Smooth muscle cell (in vitro differentiated cells): ENCODE results near the gene TXNIP. TPM values are rescaled to one million over a fixed set of nuclear protein-coding genes. Genes with fewer than 3 reads are reported as not detected.

Source experiments
- DNase-seq: peaks from one replicate; lab custom pipeline; 2025; ENCODE audit not compliant: unreplicated experiment; lab: John Stamatoyannopoulos, UW
- H2AFZ ChIP-seq: fragments of 200-600 bp; sonication (generic); 2 replicates; pipeline ENCODE4 v1.6.0; 2016; ENCODE audit warnings: antibody characterized with exemption, low read depth, mild to moderate bottlenecking
- H3F3A ChIP-seq: fragments of 200-600 bp; sonication (generic); 2 replicates; pipeline ENCODE4 v1.6.0; 2017; ENCODE audit warnings: antibody characterized with exemption, low read depth
- H3K27ac ChIP-seq: fragments of 200-600 bp; sonication (generic); 2 replicates; pipeline ENCODE4 v1.5.1; 2016; ENCODE audit warnings: low read depth, mild to moderate bottlenecking
- H3K27me3 ChIP-seq: fragments of 200-600 bp; sonication (generic); 2 replicates; pipeline ENCODE4 v1.6.1; 2016; ENCODE audit warnings: low read depth, mild to moderate bottlenecking
- H3K36me3 ChIP-seq: fragments of 200-600 bp; sonication (generic); 2 replicates; pipeline ENCODE4 v1.5.1; 2016; ENCODE audit warnings: low read depth
- H3K4me1 ChIP-seq: fragments of 200-600 bp; sonication (generic); 2 replicates; pipeline ENCODE4 v1.5.1; 2016; ENCODE audit warnings: low read depth
- H3K4me2 ChIP-seq: fragments of 200-600 bp; sonication (generic); 2 replicates; pipeline ENCODE4 v1.6.0; 2016; ENCODE audit warnings: mild to moderate bottlenecking
- H3K4me3 ChIP-seq: fragments of 200-600 bp; sonication (generic); 2 replicates; pipeline ENCODE4 v1.5.1; 2016; ENCODE audit warnings: mild to moderate bottlenecking
- H3K79me2 ChIP-seq: fragments of 200-600 bp; sonication (generic); 2 replicates; pipeline ENCODE4 v1.6.0; 2016; ENCODE audit warnings: low read depth, mild to moderate bottlenecking
- H3K9ac ChIP-seq: fragments of 200-600 bp; sonication (generic); 2 replicates; pipeline ENCODE4 v1.6.0; 2016; ENCODE audit warnings: low read depth
- H3K9me3 ChIP-seq: fragments of 200-600 bp; sonication (generic); replicated peaks from 2 replicates; pipeline ENCODE4 v1.5.1; 2016; ENCODE audit warnings: low read depth
- H4K20me1 ChIP-seq: fragments of 200-600 bp; sonication (generic); 2 replicates; pipeline ENCODE4 v1.6.0; 2016; ENCODE audit warnings: low read depth
- WGBS: methylation state at CpG from one replicate; pipeline ENCODE4 v1.1.7; 2016; ENCODE audit warnings: low lambda C conversion rate; 5-methylcytosine and 5-hydroxymethylcytosine counted together
- polyA plus RNA-seq: library from polyadenylated mRNA; unstranded; fragments of >200 nt; fragmentation: Nextera tagmentation; extraction: Ambion mirVana; gene quantifications from 2 replicates; pipeline ENCODE4 v1.2.1, GENCODE V29; 2016
- total RNA-seq: library from RNA; depleted of rRNA; stranded (reverse); fragments of >200 nt; gene quantifications from 2 replicates; pipeline ENCODE4 v1.2.3, GENCODE V29; 2014
- TF ChIP-seq, protein P1 (sequence below): fragments of 200-600 bp; sonication (generic); IDR thresholded peaks from 2 replicates; pipeline ENCODE4 v1.5.1; 2017; ENCODE audit warnings: borderline replicate concordance, mild to moderate bottlenecking, antibody characterized with exemption; ENCODE audit not compliant: insufficient read depth, poor library complexity, severe bottlenecking

Gene TXNIP
- total and polyA plus RNA-seq, 2 experiments from 2014 or later = 206 to 384 TPM

- no peaks in the 10 kb centered on the region for H3K27me3 ChIP-seq
- H3F3A ChIP-seq = no peaks in the 10 kb centered on the region
- H2AFZ ChIP-seq = no peak overlapping the region
- H3K9ac ChIP-seq = no peak overlapping the region
- H3K79me2 ChIP-seq = no peaks in the 10 kb centered on the region
- no peaks in the 10 kb centered on the region for H3K36me3 ChIP-seq
- H3K4me2 ChIP-seq = no peak overlapping the region
- no peak overlapping the region for H3K27ac ChIP-seq
- H3K4me1 ChIP-seq = no peaks in the 10 kb centered on the region
- no peak for DNase-seq
- peaks cover 7% of the 10 kb centered on the region for H4K20me1 ChIP-seq
- 94% methylated on average over 6 of the region's 6 CpGs for WGBS
- TF ChIP-seq, protein P1, sequence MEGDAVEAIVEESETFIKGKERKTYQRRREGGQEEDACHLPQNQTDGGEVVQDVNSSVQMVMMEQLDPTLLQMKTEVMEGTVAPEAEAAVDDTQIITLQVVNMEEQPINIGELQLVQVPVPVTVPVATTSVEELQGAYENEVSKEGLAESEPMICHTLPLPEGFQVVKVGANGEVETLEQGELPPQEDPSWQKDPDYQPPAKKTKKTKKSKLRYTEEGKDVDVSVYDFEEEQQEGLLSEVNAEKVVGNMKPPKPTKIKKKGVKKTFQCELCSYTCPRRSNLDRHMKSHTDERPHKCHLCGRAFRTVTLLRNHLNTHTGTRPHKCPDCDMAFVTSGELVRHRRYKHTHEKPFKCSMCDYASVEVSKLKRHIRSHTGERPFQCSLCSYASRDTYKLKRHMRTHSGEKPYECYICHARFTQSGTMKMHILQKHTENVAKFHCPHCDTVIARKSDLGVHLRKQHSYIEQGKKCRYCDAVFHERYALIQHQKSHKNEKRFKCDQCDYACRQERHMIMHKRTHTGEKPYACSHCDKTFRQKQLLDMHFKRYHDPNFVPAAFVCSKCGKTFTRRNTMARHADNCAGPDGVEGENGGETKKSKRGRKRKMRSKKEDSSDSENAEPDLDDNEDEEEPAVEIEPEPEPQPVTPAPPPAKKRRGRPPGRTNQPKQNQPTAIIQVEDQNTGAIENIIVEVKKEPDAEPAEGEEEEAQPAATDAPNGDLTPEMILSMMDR = no peak
- no peaks in the 10 kb centered on the region for H3K9me3 ChIP-seq
- H3K4me3 ChIP-seq = no peak overlapping the region
Measured at GRCh38 chr1:145942871-145943270, 53.5 kb downstream of the TXNIP start.

Other genes with a start within 250 kb of the TXNIP start
- gene RNF115, start 172.5 kb downstream of the TXNIP start, total RNA-seq = 8.6 and 9.2 TPM in 2 replicates
- gene RNF115, start 172.5 kb downstream of the TXNIP start, polyA plus RNA-seq = 4.2 and 4.5 TPM in 2 replicates
- 22.6 and 31.6 TPM in 2 replicates for gene POLR3C, start 172.4 kb downstream of the TXNIP start, total RNA-seq
- gene POLR3C, start 172.4 kb downstream of the TXNIP start, polyA plus RNA-seq = 30.2 and 31.7 TPM in 2 replicates
- 1.1 and 2.5 TPM in 2 replicates for gene NUDT17, start 150.9 kb downstream of the TXNIP start, total RNA-seq
- 6.8 and 7.9 TPM in 2 replicates for gene NUDT17, start 150.9 kb downstream of the TXNIP start, polyA plus RNA-seq
- gene PIAS3, start 137.5 kb downstream of the TXNIP start, total RNA-seq = 39.2 and 42.7 TPM in 2 replicates
- 57.6 and 62.0 TPM in 2 replicates for gene PIAS3, start 137.5 kb downstream of the TXNIP start, polyA plus RNA-seq
- gene ANKRD35, start 110.7 kb downstream of the TXNIP start, total RNA-seq = 1.1 and 1.8 TPM in 2 replicates
- gene ANKRD35, start 110.7 kb downstream of the TXNIP start, polyA plus RNA-seq = 1.5 and 1.7 TPM in 2 replicates
- gene ITGA10, start 86.5 kb downstream of the TXNIP start, total RNA-seq = 0.27 and 0.40 TPM in 2 replicates
- gene ITGA10, start 86.5 kb downstream of the TXNIP start, polyA plus RNA-seq = 0.14 and 0.45 TPM in 2 replicates
- 22.8 and 34.3 TPM in 2 replicates for gene PEX11B, start 77.9 kb downstream of the TXNIP start, total RNA-seq
- 23.6 and 28.5 TPM in 2 replicates for gene PEX11B, start 77.9 kb downstream of the TXNIP start, polyA plus RNA-seq
- 143 and 144 TPM in 2 replicates for gene RBM8A, start 69.1 kb downstream of the TXNIP start, total RNA-seq
- 195 and 211 TPM in 2 replicates for gene RBM8A, start 69.1 kb downstream of the TXNIP start, polyA plus RNA-seq
- 23.2 and 32.7 TPM in 2 replicates for gene LIX1L, start 38.6 kb downstream of the TXNIP start, total RNA-seq
- 26.2 and 31.1 TPM in 2 replicates for gene LIX1L, start 38.6 kb downstream of the TXNIP start, polyA plus RNA-seq
- gene ANKRD34A, start 32.0 kb downstream of the TXNIP start, total RNA-seq = 0.36 and 0.49 TPM in 2 replicates
- 1.3 and 2.4 TPM in 2 replicates for gene ANKRD34A, start 32.0 kb downstream of the TXNIP start, polyA plus RNA-seq
- 17.7 and 22.2 TPM in 2 replicates for gene POLR3GL, start 31.9 kb downstream of the TXNIP start, total RNA-seq
- gene POLR3GL, start 31.9 kb downstream of the TXNIP start, polyA plus RNA-seq = 26.4 and 33.6 TPM in 2 replicates
- gene HJV, start 25.2 kb upstream of the TXNIP start, total RNA-seq = not detected in 2 replicates
- not detected in 2 replicates for gene HJV, start 25.2 kb upstream of the TXNIP start, polyA plus RNA-seq
- 1.4 and 1.7 TPM in 2 replicates for gene NBPF10, start 148.2 kb upstream of the TXNIP start, total RNA-seq
- 1.0 and 1.5 TPM in 2 replicates for gene NBPF10, start 148.2 kb upstream of the TXNIP start, polyA plus RNA-seq
- 27.9 and 30.7 TPM in 2 replicates for gene NOTCH2NLA, start 232.4 kb upstream of the TXNIP start, total RNA-seq
- gene NOTCH2NLA, start 232.4 kb upstream of the TXNIP start, polyA plus RNA-seq = 26.1 and 36.3 TPM in 2 replicates